A673 (cell line): ENCODE data around the gene PPP1R13L. TPM values are rescaled to one million over a fixed set of nuclear protein-coding genes. Genes with fewer than 3 reads are reported as not detected.

ENCODE experiments used
- BruUV-seq: library from RNA; stranded (reverse); fragments of 400-500 nt; replicated peaks from 2 replicates; lab custom pipeline; 2021; lab: Mats Ljungman, UMichigan
- CTCF ChIA-PET: fragments of 300-600 bp; sonication (Branson Sonifier 250); formaldehyde crosslinking; loops from one replicate; lab custom pipeline; 2022; ENCODE audit warnings: antibody characterized with exemption; lab: Charles Lee
- POLR2A ChIA-PET: fragments of 300-600 bp; sonication (Branson Sonifier 250); formaldehyde crosslinking; loops from one replicate; lab custom pipeline; 2022; ENCODE audit warnings: antibody characterized with exemption; ENCODE audit not compliant: low non-redundant PET; lab: Charles Lee
- DNase-seq: peaks from one replicate; pipeline ENCODE4 v3.0.0-alpha.2; 2015; ENCODE audit warnings: low spot score
- H3K27ac ChIP-seq: fragments of 200-600 bp; sonication (generic); 2 replicates; pipeline ENCODE4 v1.5.1; 2016; ENCODE audit warnings: mixed run types, low read depth, mild to moderate bottlenecking, mixed read lengths, antibody characterized with exemption, low read length; ENCODE audit not compliant: poor library complexity, severe bottlenecking
- H3K27me3 ChIP-seq: fragments of 200-600 bp; sonication (generic); replicated peaks from 2 replicates; pipeline ENCODE4 v1.6.1; 2017; ENCODE audit warnings: mixed run types, low read depth, mild to moderate bottlenecking, mixed read lengths, antibody characterized with exemption, low read length; ENCODE audit not compliant: insufficient read depth, poor library complexity
- H3K36me3 ChIP-seq: fragments of 200-600 bp; sonication (generic); 2 replicates; pipeline ENCODE4 v1.6.1; 2016; ENCODE audit warnings: mixed run types, mild to moderate bottlenecking, mixed read lengths, antibody characterized with exemption, low read length; ENCODE audit not compliant: insufficient read depth, poor library complexity, severe bottlenecking
- H3K4me1 ChIP-seq: fragments of 200-600 bp; sonication (generic); 2 replicates; pipeline ENCODE4 v1.6.1; 2017; ENCODE audit warnings: mixed run types, mild to moderate bottlenecking, mixed read lengths, antibody characterized with exemption, low read length; ENCODE audit not compliant: insufficient read depth, poor library complexity, severe bottlenecking
- H3K4me3 ChIP-seq: fragments of 200-600 bp; sonication (generic); 2 replicates; pipeline ENCODE4 v1.5.1; 2016; ENCODE audit warnings: low read depth, mixed run types, mild to moderate bottlenecking, mixed read lengths, low read length; ENCODE audit not compliant: poor library complexity, severe bottlenecking
- H3K9me3 ChIP-seq: fragments of 200-600 bp; sonication (generic); 2 replicates; pipeline ENCODE4 v1.6.1; 2016; ENCODE audit warnings: mixed run types, low read depth, mild to moderate bottlenecking, mixed read lengths, antibody characterized with exemption, low read length; ENCODE audit not compliant: poor library complexity, severe bottlenecking
- CTCF ChIP-seq: fragments of 300-800, 200-600 bp; sonication (generic); conservative IDR thresholded peaks from 2 replicates; pipeline ENCODE4 v1.5.1; 2017; ENCODE audit warnings: low read depth, mild to moderate bottlenecking, antibody characterized with exemption, low read length, moderate library complexity, mixed read lengths
- EZH2 ChIP-seq: fragments of 200-600 bp; sonication (generic); IDR thresholded peaks from 2 replicates; pipeline ENCODE4 v1.6.1; 2017; ENCODE audit warnings: borderline replicate concordance, low read depth, mild to moderate bottlenecking, mixed read lengths, antibody characterized with exemption, low read length; ENCODE audit not compliant: poor library complexity, severe bottlenecking
- intact Hi-C: fragments of 100-400 bp; cut with micrococcal nuclease; formaldehyde crosslinking; loops from one replicate; pipeline ENCODE4 v1.10.0; 2022; ENCODE audit not compliant: unreplicated experiment
- total RNA-seq: library from RNA; stranded (reverse); gene quantifications from 2 replicates; pipeline ENCODE4 v1.2.3, GENCODE V29; 2021

The PPP1R13L gene
- total RNA-seq, 1 experiment from 2014 or later = 5.5 TPM

GRCh38 chr19:45448425-45448756 is 43.5 kb upstream of the PPP1R13L start:
- intact Hi-C loops = no loop called here
- Histone ChIP-seq H3K4me3 (no peak overlapping the region), H3K27me3 (no peaks in the 10 kb centered on the region), H3K4me1 (peaks cover 6% of the 10 kb centered on the region), H3K27ac (no peak overlapping the region), H3K36me3 (no peaks in the 10 kb centered on the region), H3K9me3 (no peaks in the 10 kb centered on the region)
- DNase-seq = no peak
- no peak for TF ChIP-seq CTCF
- no peak for TF ChIP-seq EZH2
- CTCF ChIA-PET = no interaction called here
- no TSS peak for BruUV-seq
- POLR2A ChIA-PET = no interaction called here

GRCh38 chr19:45446944-45447343 is 42.1 kb upstream of the PPP1R13L start:
- Histone ChIP-seq H3K4me3 (no peak overlapping the region), H3K9me3 (no peaks in the 10 kb centered on the region), H3K4me1 (peaks cover 16% of the 10 kb centered on the region), H3K36me3 (no peaks in the 10 kb centered on the region), H3K27me3 (no peaks in the 10 kb centered on the region), H3K27ac (no peak overlapping the region)
- POLR2A ChIA-PET = no interaction called here
- TF ChIP-seq CTCF (no peak), EZH2 (no peak)
- no TSS peak for BruUV-seq
- intact Hi-C loops = no loop called here
- no peak for DNase-seq
- CTCF ChIA-PET = interaction anchor here (0.5 kb wide), 1 partner anchor 48 kb away, joined by 9 read pairs; no protein-coding TSS in a partner anchor

GRCh38 chr19:45446295-45446694 is 41.4 kb upstream of the PPP1R13L start:
- BruUV-seq = no TSS peak
- Histone ChIP-seq H3K9me3 (no peaks in the 10 kb centered on the region), H3K36me3 (no peaks in the 10 kb centered on the region), H3K27ac (no peak overlapping the region), H3K27me3 (no peaks in the 10 kb centered on the region), H3K4me3 (no peak overlapping the region), H3K4me1 (peaks cover 16% of the 10 kb centered on the region)
- POLR2A ChIA-PET = no interaction called here
- CTCF ChIA-PET = no interaction called here
- TF ChIP-seq EZH2 (no peak), CTCF (peak; percentile 52)
- no peak for DNase-seq
- intact Hi-C loops = no loop called here
